ENCODE measurements around the gene POLR2F. TPM values are rescaled to one million over a fixed set of nuclear protein-coding genes. Genes with fewer than 3 reads are reported as not detected.

POLR2F gene
- total RNA-seq, 2 donors from 2014 or later = 37.9 to 93.1 TPM

DNA sequence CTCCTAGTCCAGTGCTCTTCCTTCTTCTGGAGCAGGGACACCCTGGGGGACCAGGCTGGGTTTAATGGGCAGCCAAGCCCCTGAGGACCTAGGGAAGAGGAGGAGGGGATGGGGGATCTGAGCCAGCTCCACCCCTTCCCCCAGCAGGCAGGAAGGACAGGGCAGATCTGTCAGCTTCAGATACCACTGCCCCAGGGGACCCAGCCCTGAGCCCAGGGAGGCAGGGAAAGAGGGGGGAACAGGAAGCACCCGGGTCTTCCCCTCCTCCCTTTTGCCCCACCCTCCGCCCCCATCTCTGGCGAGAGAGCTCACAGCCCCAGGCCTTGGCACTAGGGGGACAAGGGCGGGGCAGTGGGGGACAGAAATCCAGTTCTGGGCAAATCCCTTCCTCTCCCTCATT lies 42.6 kb downstream of the POLR2F start:
- Histone ChIP-seq H3K4me1 (ENCODE audit: control insufficient read depth in 1 of 2, low read depth in 2 of 2) (peaks cover 0 to 8% of the 10 kb centered on the region in 2 donors), H3K27ac (no peak overlapping the region), H3K4me3 (no peak overlapping the region), H3K36me3 (no peaks in the 10 kb centered on the region), H3K27me3 (replicated peaks; ENCODE audit: insufficient read depth) (no peaks in the 10 kb centered on the region), H3K9me3 (no peaks in the 10 kb centered on the region)
- DNase-seq (ENCODE audit: low spot score) = no peak
- TF ChIP-seq, protein P1, sequence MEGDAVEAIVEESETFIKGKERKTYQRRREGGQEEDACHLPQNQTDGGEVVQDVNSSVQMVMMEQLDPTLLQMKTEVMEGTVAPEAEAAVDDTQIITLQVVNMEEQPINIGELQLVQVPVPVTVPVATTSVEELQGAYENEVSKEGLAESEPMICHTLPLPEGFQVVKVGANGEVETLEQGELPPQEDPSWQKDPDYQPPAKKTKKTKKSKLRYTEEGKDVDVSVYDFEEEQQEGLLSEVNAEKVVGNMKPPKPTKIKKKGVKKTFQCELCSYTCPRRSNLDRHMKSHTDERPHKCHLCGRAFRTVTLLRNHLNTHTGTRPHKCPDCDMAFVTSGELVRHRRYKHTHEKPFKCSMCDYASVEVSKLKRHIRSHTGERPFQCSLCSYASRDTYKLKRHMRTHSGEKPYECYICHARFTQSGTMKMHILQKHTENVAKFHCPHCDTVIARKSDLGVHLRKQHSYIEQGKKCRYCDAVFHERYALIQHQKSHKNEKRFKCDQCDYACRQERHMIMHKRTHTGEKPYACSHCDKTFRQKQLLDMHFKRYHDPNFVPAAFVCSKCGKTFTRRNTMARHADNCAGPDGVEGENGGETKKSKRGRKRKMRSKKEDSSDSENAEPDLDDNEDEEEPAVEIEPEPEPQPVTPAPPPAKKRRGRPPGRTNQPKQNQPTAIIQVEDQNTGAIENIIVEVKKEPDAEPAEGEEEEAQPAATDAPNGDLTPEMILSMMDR (IDR thresholded peaks at IDR 0.05) = no peak
- ATAC-seq (ENCODE audit: insufficient number of reproducible peaks, low FRiP score, low read depth) = no peak

- Histone ChIP-seq H3K4me1 (ENCODE audit: control insufficient read depth in 1 of 2, low read depth in 2 of 2) (peaks cover 0 to 8% of the 10 kb centered on the region in 2 donors), H3K27ac (no peak overlapping the region), H3K4me3 (no peak overlapping the region), H3K9me3 (no peaks in the 10 kb centered on the region), H3K36me3 (no peaks in the 10 kb centered on the region), H3K27me3 (replicated peaks; ENCODE audit: insufficient read depth) (no peaks in the 10 kb centered on the region)
- TF ChIP-seq, protein P1 (IDR thresholded peaks at IDR 0.05) = no peak
- ATAC-seq (ENCODE audit: insufficient number of reproducible peaks, low FRiP score, low read depth) = no peak
- DNase-seq (ENCODE audit: low spot score) = no peak
Observed at GRCh38 chr22:37996515-37997246, 43.2 kb downstream of the POLR2F start.

- H3K27ac ChIP-seq = no peak overlapping the region
- H3K9me3 ChIP-seq = no peaks in the 10 kb centered on the region
- no peaks in the 10 kb centered on the region for H3K36me3 ChIP-seq
- no peaks in the 10 kb centered on the region for H3K27me3 ChIP-seq (replicated peaks; ENCODE audit: insufficient read depth)
- TF ChIP-seq, protein P1 (IDR thresholded peaks at IDR 0.05) = no peak
- no peak overlapping the region for H3K4me3 ChIP-seq
- peaks cover 0 to 8% of the 10 kb centered on the region in 2 donors for H3K4me1 ChIP-seq (ENCODE audit: control insufficient read depth in 1 of 2, low read depth in 2 of 2)
- DNase-seq (ENCODE audit: low spot score) (no peak), ATAC-seq (ENCODE audit: insufficient number of reproducible peaks, low FRiP score, low read depth) (no peak)
Observed at GRCh38 chr22:37998543-37998942, 45.0 kb downstream of the POLR2F start.

DNA sequence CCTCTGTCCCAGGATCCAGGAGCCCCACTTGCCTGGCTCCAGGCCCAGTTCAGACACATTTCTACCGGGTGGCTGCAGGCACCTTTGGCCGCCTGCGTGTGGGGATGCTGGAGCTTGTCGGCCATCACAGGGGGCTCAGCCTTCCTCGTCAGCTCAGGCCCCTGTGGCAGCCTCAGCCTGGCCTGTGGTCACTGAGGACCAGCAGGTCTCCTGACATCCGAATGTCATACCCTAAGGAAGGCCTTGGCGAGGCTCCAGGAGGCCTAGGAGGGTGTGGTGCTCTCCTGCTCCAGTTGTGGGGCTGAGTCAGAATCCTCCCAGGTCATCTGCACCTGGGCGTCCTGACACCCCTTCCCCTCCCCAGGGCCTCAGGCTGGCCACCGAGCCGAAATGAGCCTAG lies 45.7 kb downstream of the POLR2F start:
- Histone ChIP-seq H3K27ac (no peak overlapping the region), H3K9me3 (no peaks in the 10 kb centered on the region), H3K27me3 (replicated peaks; ENCODE audit: insufficient read depth) (no peaks in the 10 kb centered on the region), H3K4me1 (ENCODE audit: control insufficient read depth in 1 of 2, low read depth in 2 of 2) (peaks cover 0 to 8% of the 10 kb centered on the region in 2 donors), H3K36me3 (no peaks in the 10 kb centered on the region), H3K4me3 (no peak overlapping the region)
- TF ChIP-seq, protein P1 (IDR thresholded peaks at IDR 0.05) = no peak
- DNase-seq (ENCODE audit: low spot score) (no peak), ATAC-seq (ENCODE audit: insufficient number of reproducible peaks, low FRiP score, low read depth) (no peak)

DNA sequence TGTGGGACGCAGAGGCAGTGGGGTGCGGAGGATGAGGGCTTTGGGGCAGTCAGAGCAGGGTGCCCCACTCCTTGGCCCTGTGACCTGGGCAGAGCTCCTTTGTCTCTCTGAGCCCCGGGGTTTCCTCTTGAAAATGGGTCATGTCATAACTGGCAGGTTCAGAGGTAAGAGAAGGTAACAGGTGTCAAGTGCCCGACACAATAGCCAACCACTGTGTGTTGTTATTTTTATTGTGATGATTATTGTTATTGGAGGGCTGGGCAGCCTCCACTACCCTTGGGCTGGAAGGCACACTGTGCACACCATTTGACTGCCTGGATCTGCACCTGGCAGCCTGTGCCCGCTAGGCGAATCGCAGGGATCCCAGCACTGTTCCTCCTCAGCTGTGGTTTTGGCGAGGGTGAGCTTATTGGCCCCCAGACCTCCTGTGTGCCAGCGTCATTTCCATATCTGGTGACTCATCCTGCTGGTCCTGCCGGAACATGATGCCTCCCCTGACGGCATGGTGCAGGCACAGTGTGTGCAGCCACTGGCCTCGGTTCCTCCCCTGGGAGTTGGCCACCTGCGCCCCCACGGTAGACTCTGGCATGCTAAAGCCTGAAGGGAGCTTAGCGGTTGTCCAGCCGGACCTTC lies 46.3 kb downstream of the POLR2F start:
- peak; percentile 13 for DNase-seq (ENCODE audit: low spot score)
- Histone ChIP-seq H3K27me3 (replicated peaks; ENCODE audit: insufficient read depth) (no peaks in the 10 kb centered on the region), H3K4me3 (no peak overlapping the region), H3K27ac (no peak overlapping the region), H3K4me1 (ENCODE audit: control insufficient read depth in 1 of 2, low read depth in 2 of 2) (peaks cover 0 to 8% of the 10 kb centered on the region in 2 donors), H3K9me3 (no peaks in the 10 kb centered on the region), H3K36me3 (no peaks in the 10 kb centered on the region)
- ATAC-seq (ENCODE audit: insufficient number of reproducible peaks, low FRiP score, low read depth) = no peak
- TF ChIP-seq, protein P1 (IDR thresholded peaks at IDR 0.05) = no peak
